ENCODE results near the gene KRTAP13-2.

The KRTAP13-2 gene

DNA sequence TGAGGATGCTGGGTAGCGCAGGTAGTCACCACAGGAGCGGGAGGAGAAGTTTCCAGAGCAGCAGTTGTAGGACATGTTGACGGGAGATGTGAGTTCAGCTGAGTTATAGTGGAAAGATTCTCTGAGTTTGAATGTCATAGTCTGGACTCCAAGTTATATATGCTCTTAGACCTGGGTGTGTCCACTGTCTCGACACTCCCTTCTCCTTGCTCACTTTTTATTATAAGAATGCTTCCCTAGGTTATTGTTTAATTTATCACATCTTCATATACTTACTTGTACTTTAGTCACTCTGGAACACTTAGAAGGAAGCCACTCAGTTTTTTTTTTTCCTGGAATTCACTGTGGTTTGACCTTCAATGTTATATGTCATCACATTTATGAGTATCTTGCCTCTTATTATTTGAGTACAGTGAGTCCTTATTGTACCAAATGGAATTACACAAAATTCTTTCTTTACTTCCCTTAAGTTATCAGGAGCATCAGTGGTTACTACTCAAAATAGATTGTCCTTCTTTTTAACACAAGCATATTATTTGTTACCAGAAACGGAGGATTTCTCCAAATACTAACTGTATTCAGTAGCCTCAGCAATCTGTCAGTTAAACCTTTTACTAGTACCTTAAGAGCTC is at the start of gene KRTAP13-2:
TSS of gene KRTAP13-2 (minus strand) at position 133 of the 632 bp plus-strand sequence. CDS start at position 75, 58 bp downstream.
- no peak for DNase-seq

- DNase-seq: no peak
Observed at GRCh38 chr21:30415993-30416392, 43.9 kb upstream of the KRTAP13-2 start.

DNA sequence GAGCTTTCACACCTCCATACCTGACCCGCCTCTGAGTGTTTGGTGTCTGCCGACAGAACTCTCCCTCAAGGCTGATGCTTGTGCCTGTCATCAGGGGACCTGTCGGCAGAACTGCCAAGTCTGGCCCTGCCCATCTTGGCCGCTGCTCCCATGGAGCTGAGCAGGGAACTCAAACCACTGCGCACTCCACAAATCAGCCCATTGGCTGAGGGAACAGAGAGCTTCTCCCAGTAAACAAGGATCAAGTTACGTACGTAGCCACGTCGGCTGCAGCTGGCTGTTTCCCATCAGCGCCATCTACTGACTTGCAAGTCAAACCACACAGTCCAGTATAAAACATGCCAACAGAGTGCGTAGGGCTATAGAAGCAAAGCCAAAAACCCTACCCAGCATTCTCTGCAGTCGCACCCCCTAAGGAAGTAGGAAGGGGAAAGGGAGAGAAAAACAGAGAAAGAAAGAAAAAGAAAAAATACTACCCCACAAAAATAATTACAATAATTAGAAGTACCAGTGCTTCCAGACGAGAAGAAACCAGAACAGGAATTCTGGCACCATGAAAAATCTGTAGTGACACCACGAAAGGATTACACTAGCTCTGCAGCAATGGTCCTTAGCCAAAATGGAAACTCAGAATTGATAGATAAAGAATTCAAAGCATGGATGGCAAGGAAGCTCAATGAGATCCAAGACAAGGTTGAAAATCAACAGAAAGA is 36.9 kb upstream of the KRTAP13-2 start:
- DNase-seq: no peak

- no peak for DNase-seq
Observed at GRCh38 chr21:30395731-30396130, 23.7 kb upstream of the KRTAP13-2 start, which contains the start of gene KRTAP13-1. Gene KRTAP13-1 (plus strand): TSS chr21:30396031. CDS start chr21:30396087, 56 bp downstream.

GRCh38 chr21:30391492-30392025 is 19.5 kb upstream of the KRTAP13-2 start:
- no peak for DNase-seq

DNA sequence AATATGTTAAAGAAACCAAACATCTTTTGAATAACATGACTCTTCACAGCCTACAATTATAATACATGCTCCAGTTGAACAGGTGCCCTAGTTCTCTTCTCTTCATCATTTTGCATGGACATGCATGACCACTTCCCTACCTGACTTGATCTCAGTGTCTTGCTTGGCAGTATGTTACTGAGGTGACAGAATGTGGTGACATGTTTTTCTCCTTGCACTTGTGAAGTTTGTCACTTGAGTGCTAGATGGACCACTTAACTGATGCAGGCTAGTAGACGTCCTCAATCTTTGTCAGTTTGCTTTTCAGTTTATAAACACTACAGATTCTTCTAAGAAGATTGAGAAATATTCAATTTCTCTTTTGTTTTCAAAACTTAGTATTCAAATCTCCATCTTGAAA is 10.1 kb upstream of the KRTAP13-2 start:
- DNase-seq: no peak

DNA sequence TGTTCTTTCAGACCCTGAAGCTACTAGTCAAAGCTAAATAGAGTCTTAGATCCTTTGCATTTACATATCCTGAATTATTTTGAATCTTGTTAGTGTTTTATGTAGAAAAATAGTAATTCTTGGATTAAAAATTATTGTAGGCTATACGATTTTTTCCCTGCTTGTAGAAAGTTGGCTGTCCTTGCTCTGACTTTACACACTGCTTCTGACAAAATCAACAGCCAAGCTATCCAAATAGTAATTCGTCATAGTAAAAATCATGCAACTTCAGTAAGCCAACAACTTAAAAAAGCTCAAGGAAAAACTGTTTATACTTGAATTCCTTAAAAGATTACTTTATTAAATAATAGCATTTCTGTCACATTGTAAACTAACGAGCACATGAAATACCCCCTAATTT is 16.2 kb downstream of the KRTAP13-2 start:
- DNase-seq: no peak

DNA sequence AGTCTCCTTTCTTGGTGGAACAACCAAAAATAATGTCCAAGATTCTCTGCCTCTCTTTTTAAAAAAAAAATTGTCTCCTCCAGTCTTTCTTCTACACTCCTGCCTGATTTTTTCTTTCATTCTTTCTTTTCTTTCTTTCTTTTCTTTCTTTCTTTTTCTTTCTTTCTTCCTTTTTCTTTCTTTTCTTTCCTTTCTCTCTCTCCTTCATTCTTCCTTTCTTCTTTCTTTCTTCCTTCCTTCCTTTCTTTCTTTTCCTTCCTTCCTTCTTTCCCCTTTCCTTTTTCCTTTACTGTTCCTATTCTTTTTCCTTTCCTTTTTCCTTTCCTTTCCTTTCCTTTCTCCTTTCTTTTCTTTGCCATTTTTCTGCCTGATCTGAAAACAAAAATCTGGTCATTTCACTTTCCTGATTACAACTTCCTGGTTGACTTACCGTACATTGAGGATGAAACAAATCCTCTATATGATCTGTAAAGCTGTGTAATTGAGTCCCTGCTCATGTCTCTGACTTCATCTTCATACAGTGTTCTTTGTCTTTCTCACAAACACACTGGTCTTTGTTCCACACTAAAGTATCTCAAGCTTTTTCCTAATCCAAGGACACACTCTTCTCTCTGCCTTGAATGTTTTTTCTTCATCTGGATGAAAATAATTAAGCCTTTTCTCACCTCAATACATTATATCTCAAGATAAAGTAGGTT is 17.6 kb downstream of the KRTAP13-2 start:
- DNase-seq: no peak

DNA sequence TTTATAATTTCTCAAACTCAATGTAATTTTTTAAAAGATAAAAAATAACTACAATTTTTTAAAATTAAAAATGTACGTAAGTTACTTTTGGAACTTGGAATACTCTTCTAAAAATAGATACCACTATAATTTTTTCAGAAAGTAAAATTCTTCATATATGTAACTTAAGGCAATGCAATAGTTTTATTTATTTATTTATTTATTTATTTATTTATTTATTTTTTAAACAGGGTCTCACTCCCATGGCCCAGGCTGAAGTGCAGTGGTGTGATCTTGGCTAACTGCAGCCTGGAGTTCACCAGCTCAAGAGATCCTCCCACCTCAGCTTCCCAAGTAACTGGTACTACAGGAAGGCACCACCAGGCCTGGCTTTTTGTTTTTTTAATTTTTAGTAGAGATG is 20.5 kb downstream of the KRTAP13-2 start:
- no peak for DNase-seq

- DNase-seq: no peak
Observed at GRCh38 chr21:30349572-30349971, 22.5 kb downstream of the KRTAP13-2 start.

DNA sequence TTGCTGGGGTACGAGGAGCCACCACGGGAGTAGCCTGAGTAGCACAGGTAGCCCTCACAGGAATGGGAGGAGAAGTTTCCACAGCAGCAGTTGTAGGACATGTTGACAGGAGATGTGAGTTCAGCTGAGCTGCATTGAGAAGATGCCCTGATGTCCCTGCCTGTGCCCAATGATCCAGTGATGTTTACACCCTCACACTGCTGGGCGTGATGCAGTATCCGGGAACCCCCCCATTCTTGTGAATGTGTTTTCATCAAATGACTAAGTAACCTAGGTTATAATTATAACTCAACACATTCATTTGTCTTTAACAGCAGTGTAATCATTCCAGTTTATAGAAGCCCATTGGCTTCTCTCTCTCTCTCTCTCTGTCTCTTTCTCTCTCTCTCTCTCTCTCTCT is 23.6 kb downstream of the KRTAP13-2 start, which contains the start of gene KRTAP23-1:
TSS of gene KRTAP23-1 (minus strand) at position 101 of the 400 bp plus-strand sequence. CDS start at position 101, 0 bp downstream.
- no peak for DNase-seq

DNA sequence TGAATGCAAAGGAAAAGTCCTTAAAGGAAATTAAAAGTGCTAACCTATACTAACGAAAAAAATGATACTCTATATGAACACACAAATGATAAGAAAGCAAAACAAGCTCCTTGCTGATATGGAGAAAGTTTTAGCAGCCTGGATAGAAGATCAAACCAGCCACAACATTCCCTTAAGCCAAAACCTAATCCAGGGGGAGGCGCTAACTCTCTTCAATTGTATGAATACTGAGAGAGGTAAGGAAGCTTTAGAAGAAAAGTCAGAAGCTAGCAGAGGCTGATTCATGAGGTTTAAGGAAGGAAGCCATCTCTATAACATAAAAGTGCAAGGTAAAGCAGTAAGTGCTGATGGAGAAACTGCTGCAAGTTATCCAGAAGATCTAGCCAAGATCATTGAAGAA is 27.1 kb downstream of the KRTAP13-2 start:
- DNase-seq: no peak

- peak; percentile 5 to 21 for DNase-seq
Observed at GRCh38 chr21:30340714-30341573, 31.1 kb downstream of the KRTAP13-2 start.

GRCh38 chr21:30338717-30339116 is 33.4 kb downstream of the KRTAP13-2 start:
- no peak for DNase-seq

DNA sequence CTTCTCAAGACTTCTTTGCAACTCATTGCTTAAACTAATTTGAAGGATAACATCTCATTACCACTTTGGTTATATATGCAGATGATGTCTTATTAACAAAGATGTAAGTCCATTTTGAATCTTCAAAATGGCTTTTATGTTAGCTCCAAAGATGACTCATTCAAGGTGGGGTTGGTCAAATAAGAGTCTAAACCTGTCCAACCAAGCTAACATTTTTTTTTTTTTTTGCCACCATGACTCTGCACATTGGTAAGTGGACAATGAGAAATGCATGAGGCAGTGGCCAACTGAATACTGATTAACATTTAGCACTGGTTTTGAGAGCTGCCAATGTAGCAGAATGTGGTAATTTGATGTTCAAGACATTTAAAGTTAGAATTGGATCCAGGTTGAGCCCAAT is 34.3 kb downstream of the KRTAP13-2 start:
- no peak for DNase-seq

- no peak for DNase-seq
Observed at GRCh38 chr21:30337276-30337744, 34.8 kb downstream of the KRTAP13-2 start, which contains the start of gene KRTAP27-1. Gene KRTAP27-1 (minus strand): TSS chr21:30337694. CDS start chr21:30337668, 26 bp downstream.

DNA sequence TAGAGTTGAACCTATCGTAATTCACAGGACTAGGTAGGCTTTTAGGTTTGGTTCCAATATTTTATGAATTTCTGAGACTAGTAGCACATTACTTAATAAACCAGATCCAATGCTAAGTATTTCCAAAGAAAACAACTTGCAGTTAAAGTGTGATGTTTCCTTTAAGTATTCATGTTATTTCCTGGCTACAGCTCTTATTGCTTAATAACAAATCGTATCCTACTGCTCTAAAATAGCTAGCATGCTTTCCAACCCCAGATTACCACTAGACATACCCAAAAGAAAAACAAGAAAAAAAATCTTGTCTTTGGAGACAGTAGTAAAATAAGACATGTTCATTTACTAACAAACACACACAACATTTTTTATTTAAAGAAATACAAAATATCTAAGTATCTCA is 35.5 kb downstream of the KRTAP13-2 start:
- no peak for DNase-seq

- DNase-seq: no peak
Observed at GRCh38 chr21:30333736-30334135, 38.3 kb downstream of the KRTAP13-2 start.

DNA sequence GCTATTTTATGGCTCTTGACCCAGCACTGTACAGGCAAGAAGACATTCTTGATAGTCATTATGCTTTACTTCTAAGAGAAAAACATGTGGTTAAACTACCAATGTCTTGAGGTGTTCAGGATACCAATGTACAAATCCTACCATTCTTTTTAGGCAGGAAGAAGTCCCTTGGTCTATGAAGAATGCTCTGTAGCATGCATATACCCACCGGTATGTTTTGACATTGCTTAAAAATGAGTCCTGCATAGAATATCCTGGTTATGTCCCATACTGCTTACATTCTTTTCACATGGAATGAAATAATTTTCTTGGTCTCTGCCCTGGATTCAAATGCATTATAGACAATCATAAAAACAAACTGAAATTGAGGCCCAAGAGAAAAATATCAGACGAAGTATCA is 39.4 kb downstream of the KRTAP13-2 start:
- no peak for DNase-seq

DNA sequence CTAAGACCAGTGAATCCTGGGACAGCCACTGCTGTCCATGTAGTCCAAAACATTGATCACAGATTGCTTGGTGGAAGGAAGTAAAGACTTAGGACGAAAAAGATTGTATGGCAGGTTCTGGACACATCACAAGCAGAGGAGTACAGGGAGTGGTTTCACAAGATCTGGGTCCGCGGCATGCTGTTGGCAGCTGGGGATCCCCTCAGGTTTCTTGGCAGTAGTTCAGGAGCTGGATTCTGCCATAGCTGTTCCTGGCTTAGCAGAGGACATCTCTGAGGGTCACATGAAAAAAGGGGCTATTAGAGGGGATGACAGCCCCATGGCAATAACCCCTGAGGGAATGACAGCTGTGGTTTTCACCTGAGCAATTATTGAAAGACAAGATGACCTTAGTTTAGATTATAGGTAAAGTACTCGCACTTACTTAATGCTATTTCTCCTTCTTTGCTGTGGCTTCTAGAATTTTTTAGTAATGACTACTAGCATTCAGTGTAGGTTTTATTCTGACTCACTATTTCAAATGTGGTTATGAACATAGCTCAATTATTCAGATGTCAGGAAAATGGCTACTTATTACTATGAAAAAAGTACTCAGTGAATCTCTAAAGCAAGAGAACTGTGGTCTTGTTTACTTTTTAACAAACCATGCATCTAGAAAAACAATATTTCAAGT is 42.7 kb downstream of the KRTAP13-2 start:
- DNase-seq: no peak

- no peak for DNase-seq
Observed at GRCh38 chr21:30326390-30326789, 45.7 kb downstream of the KRTAP13-2 start.
